Peyer's patch (tissue), 4 donors: ENCODE data around the gene SIRT5. TPM values are rescaled to one million over a fixed set of nuclear protein-coding genes. Genes with fewer than 3 reads are reported as not detected.

Experiments used
- DNase-seq, 3 donors: peaks; one replicate each; pipeline ENCODE4 v3.0.0-alpha.2; 2017 to 2019
- H3K27ac ChIP-seq, 4 donors: fragments of 200-600 bp; sonication (generic); one replicate each; pipeline ENCODE4 v1.5.1; 2016 to 2019
- H3K27me3 ChIP-seq, 2 donors: fragments of 200-600 bp; sonication (generic); one replicate each; pipeline ENCODE4 v1.5.1; 2019
- H3K36me3 ChIP-seq, 3 donors: fragments of 200-600 bp; sonication (generic); one replicate each; pipeline ENCODE4 v1.5.1; 2016 to 2019
- H3K4me1 ChIP-seq, 4 donors: fragments of 200-600 bp; sonication (generic); one replicate each; pipeline ENCODE4 v1.5.1; 2016 to 2019
- H3K4me3 ChIP-seq, 4 donors: fragments of 200-600 bp; sonication (generic); 1 replicate in 3 of 4; 2 replicates in 1 of 4; pipeline ENCODE4 v1.5.1; 2016 to 2019; ENCODE audit warnings: mild to moderate bottlenecking in 1 of 4
- H3K9me3 ChIP-seq, 4 donors: fragments of 200-600 bp; sonication (generic); one replicate each; pipeline ENCODE4 v1.5.1; 2016 to 2019; ENCODE audit warnings: mild to moderate bottlenecking in 1 of 4
- CTCF ChIP-seq, 6 experiments: fragments of 450-650 bp in 4 of 6; fragments of 200-600 bp in 2 of 6; sonication (generic) in 1 of 6; IDR thresholded peaks; one replicate each; pipeline ENCODE4 v1.5.1; 2017 to 2019; ENCODE audit warnings: antibody characterized with exemption in 6 of 6, mild to moderate bottlenecking in 3 of 6, moderate library complexity in 1 of 6
- POLR2A ChIP-seq, 2 donors: fragments of 450-650 bp; IDR thresholded peaks; one replicate each; pipeline ENCODE4 v1.5.1; 2017; ENCODE audit warnings: antibody characterized with exemption in 2 of 2, mild to moderate bottlenecking in 2 of 2, moderate library complexity in 2 of 2
- total RNA-seq, 4 donors: library from RNA; depleted of rRNA; stranded (reverse); fragments of >200 nt; gene quantifications; one replicate each; pipeline ENCODE4 v1.1.0, GENCODE V29; 2016

SIRT5 gene
- total RNA-seq, 4 donors from 2014 or later = 6.8 to 22.1 (median 18.1) TPM

GRCh38 chr6:13537527-13537897, 36.9 kb upstream of the SIRT5 start:
- no peak overlapping the region for H3K27ac ChIP-seq
- DNase-seq = no peak
- TF ChIP-seq CTCF (IDR thresholded peaks at IDR 0.05) (no peak), POLR2A (IDR thresholded peaks at IDR 0.05) (no peak)
- no peak overlapping the region for H3K4me3 ChIP-seq
- H3K9me3 ChIP-seq = no peaks in the 10 kb centered on the region
- H3K36me3 ChIP-seq = no peaks in the 10 kb centered on the region
- H3K4me1 ChIP-seq = peaks cover 0 to 4% (median 0%) of the 10 kb centered on the region in 4 donors
- no peaks in the 10 kb centered on the region for H3K27me3 ChIP-seq

GRCh38 chr6:13538084-13538483, 36.3 kb upstream of the SIRT5 start:
- Histone ChIP-seq H3K36me3 (no peaks in the 10 kb centered on the region), H3K27me3 (no peaks in the 10 kb centered on the region), H3K4me1 (peaks cover 0 to 4% (median 0%) of the 10 kb centered on the region in 4 donors), H3K9me3 (no peaks in the 10 kb centered on the region), H3K27ac (no peak overlapping the region), H3K4me3 (no peak overlapping the region)
- DNase-seq = no peak
- TF ChIP-seq POLR2A (IDR thresholded peaks at IDR 0.05) (no peak), CTCF (IDR thresholded peaks at IDR 0.05) (peak in 5 of 6 experiments; percentile 24 to 62 (median 54))

GRCh38 chr6:13538600-13538999, 35.8 kb upstream of the SIRT5 start:
- no peak overlapping the region for H3K4me3 ChIP-seq
- H3K27me3 ChIP-seq = no peaks in the 10 kb centered on the region
- no peak for TF ChIP-seq POLR2A (IDR thresholded peaks at IDR 0.05)
- TF ChIP-seq CTCF (IDR thresholded peaks at IDR 0.05) = no peak
- H3K4me1 ChIP-seq = peaks cover 0 to 4% (median 0%) of the 10 kb centered on the region in 4 donors
- no peaks in the 10 kb centered on the region for H3K36me3 ChIP-seq
- no peak for DNase-seq
- H3K9me3 ChIP-seq = no peaks in the 10 kb centered on the region
- no peak overlapping the region for H3K27ac ChIP-seq

GRCh38 chr6:13539572-13539971, 34.8 kb upstream of the SIRT5 start:
- TF ChIP-seq POLR2A (IDR thresholded peaks at IDR 0.05) (no peak), CTCF (IDR thresholded peaks at IDR 0.05) (no peak)
- peaks cover 0 to 4% (median 0%) of the 10 kb centered on the region in 4 donors for H3K4me1 ChIP-seq
- no peak for DNase-seq

GRCh38 chr6:13541496-13541895, 32.9 kb upstream of the SIRT5 start:
- no peak overlapping the region for H3K27ac ChIP-seq
- TF ChIP-seq POLR2A (IDR thresholded peaks at IDR 0.05) (no peak), CTCF (IDR thresholded peaks at IDR 0.05) (no peak)
- H3K9me3 ChIP-seq = no peaks in the 10 kb centered on the region
- H3K4me3 ChIP-seq = no peak overlapping the region
- no peaks in the 10 kb centered on the region for H3K36me3 ChIP-seq
- DNase-seq = no peak
- H3K27me3 ChIP-seq = no peaks in the 10 kb centered on the region
- peaks cover 0 to 4% (median 0%) of the 10 kb centered on the region in 4 donors for H3K4me1 ChIP-seq

More at GRCh38 chr6:13539572-13539971, 34.8 kb upstream of the SIRT5 start:
- H3K4me3 ChIP-seq = no peak overlapping the region
- no peaks in the 10 kb centered on the region for H3K36me3 ChIP-seq
- no peaks in the 10 kb centered on the region for H3K9me3 ChIP-seq
- H3K27ac ChIP-seq = no peak overlapping the region
- no peaks in the 10 kb centered on the region for H3K27me3 ChIP-seq
